VCaP (cell line): ENCODE data around the gene SPOCK3.

ENCODE experiments used
- H3K27ac ChIP-seq: fragments of 450-650 bp; 2 replicates; pipeline ENCODE4 v1.5.1; 2017
- TF ChIP-seq, protein P1 (sequence below): fragments of 450-650 bp; conservative IDR thresholded peaks from 2 replicates; pipeline ENCODE4 v1.5.1; 2017; ENCODE audit warnings: mild to moderate bottlenecking, moderate library complexity

The SPOCK3 gene

DNA sequence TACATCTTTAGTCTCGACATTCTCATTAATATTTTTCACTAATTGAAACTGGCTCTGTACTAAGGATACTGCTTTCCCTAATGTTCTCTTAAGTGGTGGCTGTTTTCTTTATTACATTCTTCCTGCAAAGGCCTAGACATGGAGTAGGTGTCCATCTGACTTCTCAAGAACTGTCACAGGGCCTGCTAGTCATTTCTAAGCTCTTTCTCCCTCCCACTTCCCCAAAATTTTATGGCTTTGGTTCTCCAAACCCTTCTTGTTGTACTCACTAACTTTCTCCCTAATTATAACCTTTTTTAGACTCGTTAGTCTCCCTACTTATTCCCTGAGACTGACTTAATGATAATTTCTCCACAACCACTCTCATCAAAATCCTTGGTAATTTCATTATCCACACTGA lies 133.3 kb downstream of the SPOCK3 start:
- H3K27ac ChIP-seq: no peak overlapping the region
- TF ChIP-seq, protein P1, sequence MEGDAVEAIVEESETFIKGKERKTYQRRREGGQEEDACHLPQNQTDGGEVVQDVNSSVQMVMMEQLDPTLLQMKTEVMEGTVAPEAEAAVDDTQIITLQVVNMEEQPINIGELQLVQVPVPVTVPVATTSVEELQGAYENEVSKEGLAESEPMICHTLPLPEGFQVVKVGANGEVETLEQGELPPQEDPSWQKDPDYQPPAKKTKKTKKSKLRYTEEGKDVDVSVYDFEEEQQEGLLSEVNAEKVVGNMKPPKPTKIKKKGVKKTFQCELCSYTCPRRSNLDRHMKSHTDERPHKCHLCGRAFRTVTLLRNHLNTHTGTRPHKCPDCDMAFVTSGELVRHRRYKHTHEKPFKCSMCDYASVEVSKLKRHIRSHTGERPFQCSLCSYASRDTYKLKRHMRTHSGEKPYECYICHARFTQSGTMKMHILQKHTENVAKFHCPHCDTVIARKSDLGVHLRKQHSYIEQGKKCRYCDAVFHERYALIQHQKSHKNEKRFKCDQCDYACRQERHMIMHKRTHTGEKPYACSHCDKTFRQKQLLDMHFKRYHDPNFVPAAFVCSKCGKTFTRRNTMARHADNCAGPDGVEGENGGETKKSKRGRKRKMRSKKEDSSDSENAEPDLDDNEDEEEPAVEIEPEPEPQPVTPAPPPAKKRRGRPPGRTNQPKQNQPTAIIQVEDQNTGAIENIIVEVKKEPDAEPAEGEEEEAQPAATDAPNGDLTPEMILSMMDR: no peak

DNA sequence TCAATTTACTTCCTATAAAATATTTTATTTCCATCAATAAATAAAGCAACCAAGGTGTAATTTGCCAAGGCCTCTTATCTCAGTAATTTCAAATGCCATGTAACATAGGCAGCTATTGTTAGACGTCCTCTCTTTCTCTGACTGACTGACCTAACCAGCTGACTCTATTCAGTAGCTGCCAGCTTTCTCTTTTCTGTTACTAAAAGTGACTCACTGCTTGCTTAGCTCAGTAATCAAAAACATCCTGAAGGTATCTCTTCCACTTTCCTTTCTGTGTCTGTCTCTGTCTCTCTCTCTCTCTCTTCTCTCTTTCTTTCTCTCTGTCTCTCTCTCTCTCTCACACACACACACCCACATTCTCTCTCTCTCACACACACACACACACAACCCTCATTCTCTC lies 134.2 kb downstream of the SPOCK3 start:
- H3K27ac ChIP-seq: peak overlapping the region; percentile 18; the same call in 1 of the 2 replicates
- TF ChIP-seq, protein P1: no peak

DNA sequence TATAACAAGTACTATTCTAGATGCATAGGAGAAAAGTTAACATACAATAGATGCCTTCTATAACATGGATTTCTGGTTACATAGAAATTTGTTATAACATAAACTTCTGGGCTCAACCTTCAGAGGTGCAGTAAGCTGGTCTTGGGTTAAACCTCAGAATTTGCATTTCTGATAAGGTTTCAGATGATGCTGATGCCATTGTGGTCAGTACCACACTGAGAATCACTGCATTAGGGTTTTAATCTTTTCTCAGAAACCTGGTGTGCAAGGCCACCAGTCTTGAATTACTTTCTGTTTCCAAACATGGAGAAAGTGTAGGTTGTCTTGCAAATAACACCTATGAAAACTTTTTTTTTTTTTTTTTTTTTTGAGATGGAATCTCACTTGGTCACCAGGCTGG lies 146.2 kb downstream of the SPOCK3 start:
- no peak overlapping the region for H3K27ac ChIP-seq
- TF ChIP-seq, protein P1: no peak

DNA sequence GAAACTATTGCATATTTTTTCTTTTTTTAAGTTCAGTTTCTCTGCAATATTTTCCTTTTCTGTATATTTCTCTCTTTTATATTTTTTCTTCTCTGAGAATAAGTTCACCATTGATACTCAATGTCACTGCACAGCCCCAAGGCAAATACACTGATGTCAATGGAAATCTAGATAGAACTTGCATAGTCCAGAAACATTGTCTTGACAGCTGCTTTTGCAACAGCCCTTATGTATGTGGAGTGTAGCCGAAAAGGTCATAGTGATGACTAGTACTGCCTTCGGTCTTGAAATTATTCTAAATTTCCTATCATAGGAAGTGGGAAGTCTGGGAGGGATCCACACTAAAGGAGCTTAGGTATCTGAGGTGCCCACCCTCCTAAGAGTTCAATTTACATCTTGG lies 150.0 kb downstream of the SPOCK3 start:
- TF ChIP-seq, protein P1: no peak
- H3K27ac ChIP-seq: no peak overlapping the region

DNA sequence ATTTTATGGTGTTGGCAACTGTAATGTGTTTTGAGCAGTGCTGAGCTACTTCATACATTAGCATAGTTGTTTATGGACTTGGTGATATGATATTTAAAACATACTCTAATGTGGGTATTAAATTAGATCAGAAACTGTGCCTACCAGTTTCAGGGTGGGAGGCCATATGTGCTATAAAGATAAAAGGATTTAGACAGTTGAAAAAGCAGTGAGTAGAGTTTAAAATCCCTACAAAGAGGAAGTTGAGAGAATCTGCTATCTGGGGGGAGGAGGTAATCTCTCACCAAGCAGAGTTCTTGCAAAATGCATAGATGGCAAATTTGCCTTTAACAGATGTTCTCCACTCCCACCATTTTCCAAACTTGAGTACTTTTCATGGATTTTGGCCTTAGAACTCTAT lies 154.5 kb downstream of the SPOCK3 start:
- TF ChIP-seq, protein P1: no peak
- H3K27ac ChIP-seq: no peak overlapping the region

DNA sequence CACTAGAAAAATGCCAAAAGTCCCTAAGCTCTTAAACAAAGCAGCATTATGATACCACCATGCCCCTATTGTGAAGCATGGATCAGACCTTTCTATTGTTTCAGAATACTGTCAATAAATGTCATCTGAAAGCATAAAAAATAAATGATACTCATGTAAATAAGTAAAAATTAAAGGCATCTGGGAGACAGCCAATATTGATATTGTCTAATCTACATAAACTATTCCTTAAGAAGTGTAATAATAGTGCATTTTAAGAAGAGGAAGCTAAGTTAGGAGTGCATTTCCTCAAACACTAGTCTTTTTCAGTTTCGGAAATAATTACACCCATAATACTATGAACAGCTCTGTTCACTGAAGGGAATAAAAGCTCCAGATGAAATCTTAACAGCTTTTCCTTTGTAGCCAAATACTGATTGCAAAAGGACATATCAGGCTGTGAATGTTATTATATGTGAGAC lies 181.6 kb downstream of the SPOCK3 start:
- H3K27ac ChIP-seq: no peak overlapping the region
- TF ChIP-seq, protein P1: no peak

DNA sequence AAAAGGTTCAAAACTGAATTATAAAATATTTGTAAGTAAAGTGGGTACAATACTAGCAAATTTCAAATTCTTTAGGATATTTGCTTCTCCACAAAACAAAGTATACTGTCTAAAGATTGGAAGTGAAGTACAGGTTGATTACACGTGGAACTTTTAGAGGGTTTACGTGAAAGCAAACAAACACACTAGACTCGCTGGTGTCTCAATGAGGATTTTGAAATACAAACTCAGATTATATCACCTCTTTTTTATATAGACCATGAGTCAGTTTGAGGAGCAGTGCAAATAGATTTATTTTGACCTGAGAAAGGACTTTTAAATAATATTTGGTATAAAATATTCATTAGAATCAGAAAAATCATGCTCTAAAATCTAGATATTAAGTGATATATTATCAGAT lies 185.0 kb downstream of the SPOCK3 start:
- H3K27ac ChIP-seq: no peak overlapping the region
- TF ChIP-seq, protein P1: no peak
